Panc1 (cell line): ENCODE results near the gene PDLIM7. TPM values are rescaled to one million over a fixed set of nuclear protein-coding genes. Genes with fewer than 3 reads are reported as not detected.
A peak's percentile ranks its signal among the peaks of the same experiment; 100 is the strongest.

Experiments used
- ATAC-seq: fragments of 200-7000 bp; cut with Tn5 transposase; 2 replicates; pipeline ENCODE4 v1.9.1; 2020; ENCODE audit warnings: mild to moderate bottlenecking, moderate library complexity
- BruUV-seq: library from RNA; stranded (reverse); fragments of 400-500 nt; replicated peaks from 2 replicates; lab custom pipeline; 2021; lab: Mats Ljungman, UMichigan
- CTCF ChIA-PET: fragments of 300-600 bp; sonication (Branson Sonifier 250); formaldehyde crosslinking; loops from one replicate; lab custom pipeline; 2022; ENCODE audit warnings: antibody characterized with exemption; lab: Charles Lee
- POLR2A ChIA-PET: fragments of 300-600 bp; sonication (Branson Sonifier 250); formaldehyde crosslinking; loops from one replicate; lab custom pipeline; 2022; ENCODE audit warnings: antibody characterized with exemption; lab: Charles Lee
- DNase-seq: peaks from one replicate; pipeline ENCODE4 v3.0.0-alpha.2; 2010; ENCODE audit warnings: low read depth, low spot score
- H3K27ac ChIP-seq: 2 replicates; pipeline ENCODE4 v1.5.1; 2011; ENCODE audit warnings: mild to moderate bottlenecking, low read length, inconsistent platforms
- H3K27me3 ChIP-seq: fragments of 200-500 bp; sonication (Bioruptor generic); 2 replicates; pipeline ENCODE4 v1.6.0; 2014; ENCODE audit warnings: low read length, inconsistent platforms; ENCODE audit not compliant: control insufficient read depth, insufficient read depth
- H3K36me3 ChIP-seq: fragments of 200-500 bp; sonication (Bioruptor generic); 2 replicates; pipeline ENCODE4 v1.5.1; 2014; ENCODE audit warnings: inconsistent platforms, mild to moderate bottlenecking, low read length, moderate library complexity; ENCODE audit not compliant: control insufficient read depth, insufficient read depth
- H3K4me1 ChIP-seq: 2 replicates; pipeline ENCODE4 v1.5.1; 2011; ENCODE audit warnings: inconsistent platforms, mild to moderate bottlenecking, low read length, moderate library complexity; ENCODE audit not compliant: control insufficient read depth, insufficient read depth
- H3K4me3 ChIP-seq, 2 experiments: 2 replicates each; pipeline ENCODE4 v1.5.1; 2011 to 2012; ENCODE audit warnings: low read depth in 2 of 2, low read length in 2 of 2, mild to moderate bottlenecking in 2 of 2, inconsistent platforms in 1 of 2, moderate library complexity in 1 of 2
- H3K9me3 ChIP-seq: fragments of 200-500 bp; sonication (Bioruptor generic); 2 replicates; pipeline ENCODE4 v1.5.1; 2014; ENCODE audit warnings: low read depth, mild to moderate bottlenecking, inconsistent platforms, low read length, moderate library complexity; ENCODE audit not compliant: control insufficient read depth, insufficient read depth
- POLR2AphosphoS5 ChIP-seq: IDR thresholded peaks from 2 replicates; pipeline ENCODE4 v1.6.1; 2012; ENCODE audit warnings: mild to moderate bottlenecking, low read depth, low read length, moderate library complexity
- SIN3A ChIP-seq: IDR thresholded peaks from 2 replicates; pipeline ENCODE4 v1.6.1; 2012; ENCODE audit warnings: low read depth, mild to moderate bottlenecking, low read length, moderate library complexity, borderline replicate concordance; ENCODE audit not compliant: insufficient read depth
- TCF7L2 ChIP-seq: IDR thresholded peaks from 2 replicates; pipeline ENCODE4 v1.6.1; 2011; ENCODE audit warnings: mild to moderate bottlenecking, low read depth, low read length, inconsistent platforms
- in situ Hi-C: cut with HindIII; loops from 2 replicates; pipeline ENCODE4 v1.10.0; 2016; ENCODE audit warnings: low sequenced_read_pairs, low pct_unique_long_range_greater_than_20kb
- intact Hi-C: fragments of 100-400 bp; cut with micrococcal nuclease; formaldehyde crosslinking; loops from one replicate; pipeline ENCODE4 v1.10.0; 2022; ENCODE audit not compliant: unreplicated experiment
- total RNA-seq: library from RNA; stranded (reverse); gene quantifications from one replicate; pipeline ENCODE4 v1.2.1, GENCODE V29; 2021; ENCODE audit not compliant: unreplicated experiment
- TF ChIP-seq, protein P1 (sequence below): fragments of 450-650 bp; IDR thresholded peaks from 2 replicates; pipeline ENCODE4 v1.5.1; 2017; ENCODE audit warnings: mild to moderate bottlenecking
- TF ChIP-seq, protein P2 (sequence below), 2 experiments: IDR thresholded peaks; 2 replicates each; pipeline ENCODE4 v1.6.1; 2011 to 2012; ENCODE audit warnings: low read depth in 2 of 2, control low read depth in 1 of 2, low read length in 1 of 2, mild to moderate bottlenecking in 1 of 2, moderate library complexity in 1 of 2; ENCODE audit not compliant: insufficient read depth in 1 of 2

PDLIM7 gene
- total RNA-seq, 1 experiment from 2014 or later, result 62.9 TPM

DNA sequence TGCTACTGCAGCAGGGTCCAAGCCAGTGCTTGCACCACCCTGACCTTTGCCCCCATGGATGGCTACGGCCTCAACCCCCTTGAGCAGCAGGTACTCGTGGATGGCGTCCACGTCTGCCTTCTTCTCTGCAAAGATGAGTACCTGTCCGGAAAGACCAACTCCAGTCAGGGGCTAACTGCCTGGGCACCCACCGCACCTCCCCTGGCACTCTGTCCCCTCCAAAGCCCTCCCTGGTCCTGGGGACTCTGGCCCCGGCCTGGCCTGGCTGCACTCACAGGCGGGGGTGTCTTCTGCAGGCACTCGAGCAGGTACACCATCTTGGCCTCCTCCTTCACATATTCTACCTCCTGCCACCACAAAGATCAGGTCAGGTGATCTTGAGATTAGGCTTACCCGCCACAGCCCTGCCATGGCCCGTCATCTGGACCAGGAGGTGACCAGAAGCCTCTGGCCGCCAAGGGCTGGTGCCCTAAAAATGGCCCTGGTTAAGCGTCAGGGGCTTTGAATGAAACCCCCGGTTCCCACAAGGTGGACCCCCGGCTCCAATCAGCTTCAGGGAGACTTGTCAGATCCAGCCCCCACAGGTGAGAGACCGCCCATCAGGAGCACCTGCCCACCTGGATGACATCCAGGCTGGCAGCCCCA is 15.5 kb upstream of the PDLIM7 start:
- DNase-seq (no peak), ATAC-seq (no peak)
- Histone ChIP-seq H3K4me3 (no peak overlapping the region), H3K36me3 (peaks cover 14% of the 10 kb centered on the region), H3K9me3 (no peaks in the 10 kb centered on the region), H3K4me1 (peaks cover 13% of the 10 kb centered on the region; the same call in 1 of the 2 replicates), H3K27ac (no peak overlapping the region), H3K27me3 (no peaks in the 10 kb centered on the region)
- BruUV-seq, result no TSS peak
- intact Hi-C loops (no loop called here), in situ Hi-C loops (no loop called here)
- ChIA-PET CTCF (no interaction called here), POLR2A (no interaction called here)
- TF ChIP-seq POLR2AphosphoS5, result no peak
- TF ChIP-seq TCF7L2, result no peak
- no peak for TF ChIP-seq SIN3A
- TF ChIP-seq, protein P1, sequence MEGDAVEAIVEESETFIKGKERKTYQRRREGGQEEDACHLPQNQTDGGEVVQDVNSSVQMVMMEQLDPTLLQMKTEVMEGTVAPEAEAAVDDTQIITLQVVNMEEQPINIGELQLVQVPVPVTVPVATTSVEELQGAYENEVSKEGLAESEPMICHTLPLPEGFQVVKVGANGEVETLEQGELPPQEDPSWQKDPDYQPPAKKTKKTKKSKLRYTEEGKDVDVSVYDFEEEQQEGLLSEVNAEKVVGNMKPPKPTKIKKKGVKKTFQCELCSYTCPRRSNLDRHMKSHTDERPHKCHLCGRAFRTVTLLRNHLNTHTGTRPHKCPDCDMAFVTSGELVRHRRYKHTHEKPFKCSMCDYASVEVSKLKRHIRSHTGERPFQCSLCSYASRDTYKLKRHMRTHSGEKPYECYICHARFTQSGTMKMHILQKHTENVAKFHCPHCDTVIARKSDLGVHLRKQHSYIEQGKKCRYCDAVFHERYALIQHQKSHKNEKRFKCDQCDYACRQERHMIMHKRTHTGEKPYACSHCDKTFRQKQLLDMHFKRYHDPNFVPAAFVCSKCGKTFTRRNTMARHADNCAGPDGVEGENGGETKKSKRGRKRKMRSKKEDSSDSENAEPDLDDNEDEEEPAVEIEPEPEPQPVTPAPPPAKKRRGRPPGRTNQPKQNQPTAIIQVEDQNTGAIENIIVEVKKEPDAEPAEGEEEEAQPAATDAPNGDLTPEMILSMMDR, result no peak
- TF ChIP-seq, protein P2, sequence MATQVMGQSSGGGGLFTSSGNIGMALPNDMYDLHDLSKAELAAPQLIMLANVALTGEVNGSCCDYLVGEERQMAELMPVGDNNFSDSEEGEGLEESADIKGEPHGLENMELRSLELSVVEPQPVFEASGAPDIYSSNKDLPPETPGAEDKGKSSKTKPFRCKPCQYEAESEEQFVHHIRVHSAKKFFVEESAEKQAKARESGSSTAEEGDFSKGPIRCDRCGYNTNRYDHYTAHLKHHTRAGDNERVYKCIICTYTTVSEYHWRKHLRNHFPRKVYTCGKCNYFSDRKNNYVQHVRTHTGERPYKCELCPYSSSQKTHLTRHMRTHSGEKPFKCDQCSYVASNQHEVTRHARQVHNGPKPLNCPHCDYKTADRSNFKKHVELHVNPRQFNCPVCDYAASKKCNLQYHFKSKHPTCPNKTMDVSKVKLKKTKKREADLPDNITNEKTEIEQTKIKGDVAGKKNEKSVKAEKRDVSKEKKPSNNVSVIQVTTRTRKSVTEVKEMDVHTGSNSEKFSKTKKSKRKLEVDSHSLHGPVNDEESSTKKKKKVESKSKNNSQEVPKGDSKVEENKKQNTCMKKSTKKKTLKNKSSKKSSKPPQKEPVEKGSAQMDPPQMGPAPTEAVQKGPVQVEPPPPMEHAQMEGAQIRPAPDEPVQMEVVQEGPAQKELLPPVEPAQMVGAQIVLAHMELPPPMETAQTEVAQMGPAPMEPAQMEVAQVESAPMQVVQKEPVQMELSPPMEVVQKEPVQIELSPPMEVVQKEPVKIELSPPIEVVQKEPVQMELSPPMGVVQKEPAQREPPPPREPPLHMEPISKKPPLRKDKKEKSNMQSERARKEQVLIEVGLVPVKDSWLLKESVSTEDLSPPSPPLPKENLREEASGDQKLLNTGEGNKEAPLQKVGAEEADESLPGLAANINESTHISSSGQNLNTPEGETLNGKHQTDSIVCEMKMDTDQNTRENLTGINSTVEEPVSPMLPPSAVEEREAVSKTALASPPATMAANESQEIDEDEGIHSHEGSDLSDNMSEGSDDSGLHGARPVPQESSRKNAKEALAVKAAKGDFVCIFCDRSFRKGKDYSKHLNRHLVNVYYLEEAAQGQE (IDR thresholded peaks at IDR 0.05; ENCODE audit: insufficient read depth in 1 of 2, low read depth in 2 of 2, low read length in 1 of 2), result no peak

DNA sequence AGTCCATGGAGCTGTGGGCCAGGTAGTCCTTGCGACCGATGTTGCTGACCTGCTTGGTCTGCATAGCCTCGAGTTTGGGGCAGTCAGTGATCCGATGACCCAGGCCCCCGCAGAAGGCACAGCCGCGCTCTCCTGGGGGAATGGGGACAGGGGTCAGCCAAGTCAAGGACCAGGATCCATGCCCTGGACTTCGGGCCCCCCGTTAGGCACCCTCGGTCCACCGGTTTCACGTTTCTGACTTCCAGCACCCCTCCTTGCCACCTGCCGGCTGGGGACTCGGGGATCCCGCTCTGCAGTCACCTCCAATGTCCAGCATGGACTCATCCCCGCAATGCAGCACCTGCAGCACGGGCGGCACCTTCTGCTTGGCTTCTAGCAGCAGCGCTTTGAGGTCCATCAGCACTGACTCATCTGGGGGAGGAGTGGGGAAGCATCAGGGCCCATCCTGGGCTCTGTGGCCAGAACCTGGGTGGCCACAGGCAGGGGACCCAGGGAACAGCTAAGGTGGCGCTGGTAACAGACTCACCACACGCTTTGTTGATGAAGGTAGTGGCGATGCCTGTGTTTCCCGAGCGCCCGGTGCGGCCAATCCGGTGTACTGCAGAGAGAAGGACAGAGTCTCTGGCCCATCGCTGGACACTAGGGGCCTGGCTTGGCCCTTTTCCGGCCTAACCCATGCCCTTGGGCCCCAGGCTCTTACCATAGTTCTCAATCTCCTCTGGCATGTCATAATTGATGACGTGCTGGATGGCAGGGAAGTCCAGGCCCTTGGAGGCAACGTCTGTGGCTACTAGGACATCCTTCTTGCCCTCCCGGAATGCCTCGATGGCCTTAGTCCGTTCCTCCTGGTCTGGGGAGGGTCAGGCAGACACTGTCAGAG is 14.6 kb upstream of the PDLIM7 start:
- Histone ChIP-seq H3K27me3 (no peaks in the 10 kb centered on the region), H3K27ac (no peak overlapping the region), H3K9me3 (no peaks in the 10 kb centered on the region), H3K4me3 (no peak overlapping the region), H3K36me3 (peaks cover 14% of the 10 kb centered on the region), H3K4me1 (peaks cover 13% of the 10 kb centered on the region; the same call in 1 of the 2 replicates)
- TSS peak; percentile 60 for BruUV-seq
- in situ Hi-C loops (no loop called here), intact Hi-C loops (no loop called here)
- ChIA-PET CTCF (no interaction called here), POLR2A (interaction anchor here (0.6 kb wide), 1 partner anchor 851 kb away, joined by 4 read pairs; no protein-coding TSS in a partner anchor)
- TF ChIP-seq, protein P1, result no peak
- TF ChIP-seq, protein P2 (IDR thresholded peaks at IDR 0.05; ENCODE audit: insufficient read depth in 1 of 2, low read depth in 2 of 2, low read length in 1 of 2), result no peak
- TF ChIP-seq POLR2AphosphoS5 (no peak), TCF7L2 (no peak), SIN3A (no peak)
- DNase-seq, result no peak
- ATAC-seq, result no peak
